Activated effector memory CD4-positive, alpha-beta T cell treated with anti-CD3 and anti-CD28 coated beads, Interleukin-2, amount 50 U/mL, for 16 hours (primary cell): ENCODE measurements around the gene IDI2.

Experiments
- DNase-seq: peaks from one replicate; pipeline ENCODE4 v3.0.0-alpha.2; 2020

IDI2 gene

DNA sequence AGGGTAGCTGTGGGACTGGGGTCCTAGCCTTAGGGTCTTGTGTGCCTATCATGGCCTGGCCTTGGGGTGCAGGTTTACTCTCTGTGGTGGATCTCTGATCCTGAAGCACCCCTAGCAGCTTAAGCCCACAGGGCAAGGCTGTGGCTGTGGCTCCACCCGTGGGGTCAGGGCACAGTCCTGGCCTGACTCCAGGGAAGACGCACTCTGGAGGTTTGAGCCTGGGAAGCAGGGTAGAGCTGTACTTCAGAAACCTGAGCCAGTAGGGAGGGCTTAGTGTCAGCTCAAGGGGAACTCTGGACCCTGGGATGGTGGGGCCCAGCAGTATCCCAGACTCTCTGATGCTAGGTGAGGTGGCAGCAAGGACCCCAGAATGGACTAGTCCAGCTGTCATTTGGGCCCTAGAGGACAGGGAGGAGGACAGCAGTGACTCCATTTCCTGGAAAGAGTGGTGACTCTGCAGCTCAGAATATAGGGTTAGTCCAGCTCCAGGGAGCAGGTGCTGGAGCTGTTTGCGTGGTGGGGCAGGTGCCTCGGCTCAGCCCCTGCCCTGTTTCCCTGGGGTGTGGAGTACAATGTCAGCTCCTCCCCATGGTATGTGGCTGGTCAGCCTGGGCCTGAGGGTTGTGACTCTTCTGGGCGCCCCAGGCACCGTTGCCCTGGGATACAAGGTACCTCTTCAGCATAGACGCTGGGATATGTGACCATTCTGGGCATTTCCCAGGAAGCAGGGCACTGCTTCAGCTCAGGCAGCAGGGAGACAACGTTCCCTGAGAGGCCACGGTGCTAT is 21.6 kb downstream of the IDI2 start:
- peak; percentile 34 for DNase-seq

DNA sequence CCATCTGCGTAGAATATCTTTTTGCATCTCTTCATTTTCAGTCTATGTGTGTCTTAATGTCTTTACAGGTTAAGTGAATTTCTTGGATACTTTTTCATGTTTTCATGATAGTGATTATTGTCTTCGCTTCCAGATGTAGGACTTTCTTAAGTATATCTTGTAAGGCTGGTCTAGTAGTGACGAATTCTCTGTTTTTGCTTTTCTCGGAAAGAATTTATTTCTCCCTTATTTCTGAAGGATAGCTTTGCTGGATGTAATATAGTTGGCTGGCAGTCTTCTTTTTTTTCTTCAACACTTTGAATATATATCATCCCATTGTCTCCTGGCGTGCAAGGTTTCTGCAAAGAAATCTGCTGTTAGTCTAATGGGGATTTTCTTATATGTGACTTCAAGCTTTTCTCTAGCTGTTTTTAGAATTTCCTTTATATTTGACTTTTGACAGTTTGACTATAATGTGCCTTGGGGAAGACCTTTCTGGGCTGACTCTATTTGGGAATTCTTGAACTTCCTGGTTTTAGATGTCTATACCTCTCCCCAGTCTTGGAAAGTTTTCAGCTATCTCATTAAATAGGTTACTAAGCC is 23.1 kb downstream of the IDI2 start:
- no peak for DNase-seq

DNA sequence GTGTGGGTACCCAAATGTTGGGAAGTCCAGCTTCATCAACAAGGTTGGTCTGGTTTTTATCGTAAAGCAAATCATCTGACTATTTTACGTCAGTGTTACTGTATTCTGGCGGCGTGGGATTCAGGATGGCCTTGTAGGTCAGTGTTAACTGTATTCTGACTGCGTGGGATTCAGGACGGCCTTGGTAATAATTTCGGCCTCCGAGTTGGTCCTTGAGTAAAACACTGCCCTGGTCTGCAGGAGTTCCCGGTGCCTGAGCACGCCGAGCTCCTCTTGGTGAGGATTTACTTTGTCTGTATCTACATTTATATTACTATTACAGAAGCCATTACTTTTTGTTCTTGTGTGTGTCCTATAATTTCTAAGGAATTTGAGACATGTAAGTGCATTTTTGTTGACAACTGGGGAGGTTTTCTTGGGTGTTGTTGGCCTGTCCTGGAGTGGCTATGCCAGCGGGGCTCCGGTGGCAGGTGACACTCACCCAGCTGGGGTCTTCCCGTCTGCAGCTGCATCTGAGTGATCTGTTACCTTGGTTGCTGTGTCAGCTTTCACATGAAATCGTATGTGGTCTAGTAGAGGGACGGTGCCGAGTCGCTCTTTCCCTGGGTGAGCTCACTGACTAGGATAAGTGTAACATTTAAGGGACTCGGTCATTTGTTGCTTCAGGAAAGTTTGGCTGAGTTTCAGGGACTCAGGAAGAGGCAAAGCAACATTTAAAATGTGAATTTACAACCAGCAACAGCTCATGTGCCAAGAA is 28.2 kb downstream of the IDI2 start:
- peak; percentile 54 for DNase-seq

DNA sequence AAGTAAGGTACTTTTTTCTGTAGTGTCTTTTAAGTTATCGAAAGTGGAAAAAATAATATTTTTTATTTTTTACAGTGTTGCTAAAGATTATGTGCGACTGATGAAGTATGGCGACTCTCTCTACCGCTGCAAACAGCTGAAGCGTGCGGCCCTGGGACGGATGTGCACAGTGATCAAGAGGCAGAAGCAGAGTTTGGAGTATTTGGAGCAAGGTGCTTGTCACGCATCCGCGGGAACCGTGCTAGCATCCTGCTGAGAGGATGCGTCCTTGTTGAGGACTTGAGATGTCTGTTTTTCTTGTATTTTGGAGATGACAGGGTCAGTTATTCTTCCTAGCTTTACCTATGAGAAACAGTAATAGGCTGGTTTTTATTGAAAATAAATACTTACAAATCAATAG is 29.6 kb downstream of the IDI2 start:
- DNase-seq = peak; percentile 53

DNA sequence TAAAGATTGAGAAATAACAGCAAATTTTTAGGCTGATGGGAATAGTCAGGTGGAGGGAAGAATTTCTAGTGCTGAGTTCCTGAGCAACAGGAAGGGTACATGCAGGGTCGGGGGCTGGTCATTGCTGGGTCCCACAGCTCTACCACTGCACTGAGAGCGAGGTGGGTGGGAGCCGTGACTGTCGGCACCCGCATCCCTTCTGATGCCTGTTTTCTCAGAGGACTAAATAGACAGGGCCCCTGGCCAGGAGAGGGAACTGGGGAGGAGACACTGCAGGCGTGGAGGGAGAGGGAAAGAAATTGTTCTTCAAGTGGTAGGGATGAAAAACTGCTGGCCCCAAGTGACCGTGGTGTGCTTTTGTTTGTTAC is 30.1 kb downstream of the IDI2 start:
- peak; percentile 57 for DNase-seq

DNA sequence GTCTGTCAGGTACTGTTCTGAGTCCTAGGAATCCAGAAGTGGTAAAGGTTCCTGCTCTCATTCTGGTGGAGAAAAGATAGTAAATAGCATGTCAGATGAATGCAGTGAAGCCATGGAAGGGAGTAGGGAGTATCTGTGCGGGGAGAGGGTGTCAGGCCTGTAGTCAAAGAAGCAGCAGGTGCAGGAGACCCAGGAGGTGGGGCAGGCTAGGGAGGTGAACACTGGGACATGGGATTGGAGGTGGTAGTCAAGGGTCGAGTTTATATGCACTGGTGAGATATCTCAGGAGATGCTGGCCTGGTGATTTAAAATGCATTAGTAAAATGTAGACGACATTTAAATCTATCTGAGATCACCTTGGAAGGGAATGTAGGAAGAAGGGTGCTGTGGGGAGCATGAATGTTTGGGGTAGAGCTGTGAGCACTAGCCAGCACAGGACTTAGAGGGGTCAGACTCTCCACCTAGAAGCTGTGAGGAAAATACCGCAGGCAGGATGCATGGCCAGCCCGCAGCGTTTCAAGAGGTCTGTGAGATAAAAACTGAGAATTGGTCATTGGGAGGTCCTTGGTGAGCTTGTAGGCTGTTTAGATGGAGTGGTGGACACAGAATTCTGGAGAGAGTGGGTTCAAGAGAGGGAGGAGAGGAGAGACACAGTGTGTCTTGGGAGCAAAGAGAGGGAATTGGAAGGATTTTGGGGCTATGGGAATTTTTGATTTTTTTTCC is 30.7 kb downstream of the IDI2 start:
- peak; percentile 54 for DNase-seq

DNA sequence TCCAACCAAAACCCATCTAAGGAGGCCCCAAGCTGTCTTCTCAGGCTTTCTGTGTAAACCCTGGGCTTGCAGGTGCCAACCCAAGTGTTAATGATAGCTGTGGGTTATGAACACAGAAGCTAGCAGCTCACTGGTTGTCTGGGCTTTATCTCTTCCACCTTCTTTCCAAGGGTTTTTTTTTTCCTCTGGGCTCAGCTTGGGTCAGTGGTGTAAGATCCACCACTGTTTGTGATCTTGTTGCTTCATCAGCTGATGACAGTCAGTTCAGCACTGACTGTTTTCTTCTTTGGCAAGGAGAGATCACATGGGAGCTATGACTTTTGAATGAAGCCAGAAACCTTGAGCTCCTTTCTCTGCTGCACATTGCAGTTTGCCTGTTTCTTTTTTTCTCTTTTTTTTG is 32.8 kb downstream of the IDI2 start:
- DNase-seq = no peak

DNA sequence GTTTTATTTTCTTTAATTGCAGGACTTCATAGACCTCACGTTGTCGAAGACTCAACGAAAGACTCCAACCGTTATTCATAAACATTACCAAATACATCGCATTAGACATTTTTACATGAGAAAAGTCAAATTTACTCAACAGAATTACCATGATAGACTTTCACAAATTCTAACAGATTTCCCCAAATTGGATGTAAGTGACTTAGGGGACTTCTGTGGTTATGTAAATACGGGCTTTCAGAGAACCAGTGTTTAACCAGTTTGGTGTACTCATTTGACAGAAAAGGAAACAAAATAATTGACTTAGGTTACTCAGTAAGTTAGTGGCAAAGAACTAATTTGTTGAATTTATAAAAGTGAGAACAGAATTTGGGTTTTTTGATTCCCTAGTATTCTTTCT is 33.2 kb downstream of the IDI2 start:
- no peak for DNase-seq

DNA sequence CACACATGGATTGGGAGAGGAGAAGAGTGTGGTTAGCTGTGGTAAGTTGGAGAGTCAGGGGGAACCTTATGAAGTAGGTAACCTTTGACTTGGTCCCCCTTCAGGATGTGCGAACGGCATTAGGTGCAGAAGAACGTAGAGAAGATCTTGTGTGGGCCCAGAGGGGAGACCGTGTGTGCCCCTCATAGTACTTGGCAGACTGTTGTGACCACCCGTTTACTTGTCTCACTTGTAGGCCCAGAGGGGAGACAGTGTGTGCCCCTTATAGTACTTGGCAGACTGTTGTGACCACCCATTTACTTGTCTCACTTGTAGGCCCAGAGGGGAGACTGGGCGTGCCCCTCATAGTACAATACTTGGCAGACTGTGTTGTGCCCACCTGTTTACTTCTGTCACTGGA is 34.9 kb downstream of the IDI2 start:
- DNase-seq = peak; percentile 59

DNA sequence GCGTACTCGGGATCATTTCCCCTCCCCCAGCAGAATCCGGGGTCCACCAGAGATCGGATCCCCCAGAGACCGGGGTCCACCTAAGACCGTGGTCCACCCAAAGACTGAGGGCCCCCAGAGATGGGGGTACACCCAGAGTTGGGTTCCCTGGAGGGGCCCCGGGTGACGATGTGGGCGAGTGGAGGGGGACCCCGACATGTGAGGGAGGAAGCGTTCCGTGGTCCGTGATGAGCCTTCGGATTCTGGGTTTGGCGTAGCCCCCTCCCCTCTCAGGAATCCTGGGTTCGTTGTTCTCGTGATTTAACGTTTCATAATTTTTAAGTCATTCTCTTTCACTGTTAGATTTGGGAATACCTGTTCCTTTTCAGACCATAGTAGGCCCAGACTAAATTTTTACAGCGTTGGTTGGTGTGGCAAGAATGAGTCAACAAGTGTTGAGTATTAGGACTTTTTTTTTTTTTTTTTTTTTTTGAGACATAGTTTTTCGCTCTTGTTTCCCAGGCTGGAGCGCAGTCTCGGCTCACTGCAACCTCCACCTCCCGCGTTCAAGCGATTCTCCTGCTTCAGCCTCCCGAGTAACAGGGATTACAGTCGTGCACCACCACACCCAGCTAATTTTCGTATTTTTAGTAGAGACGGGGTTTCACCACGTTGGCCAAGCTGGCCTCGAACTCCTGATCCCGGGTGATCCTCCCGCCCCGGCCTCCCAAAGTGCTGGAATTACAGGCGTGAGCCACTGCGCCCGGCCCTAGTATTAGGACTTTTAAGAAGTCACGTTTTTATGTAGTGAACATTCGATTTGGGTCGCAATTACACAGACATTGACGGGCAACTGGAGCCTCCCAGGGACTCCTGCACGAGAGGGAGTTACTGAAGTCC is 36.8 kb downstream of the IDI2 start:
- peak; percentile 67 for DNase-seq

DNA sequence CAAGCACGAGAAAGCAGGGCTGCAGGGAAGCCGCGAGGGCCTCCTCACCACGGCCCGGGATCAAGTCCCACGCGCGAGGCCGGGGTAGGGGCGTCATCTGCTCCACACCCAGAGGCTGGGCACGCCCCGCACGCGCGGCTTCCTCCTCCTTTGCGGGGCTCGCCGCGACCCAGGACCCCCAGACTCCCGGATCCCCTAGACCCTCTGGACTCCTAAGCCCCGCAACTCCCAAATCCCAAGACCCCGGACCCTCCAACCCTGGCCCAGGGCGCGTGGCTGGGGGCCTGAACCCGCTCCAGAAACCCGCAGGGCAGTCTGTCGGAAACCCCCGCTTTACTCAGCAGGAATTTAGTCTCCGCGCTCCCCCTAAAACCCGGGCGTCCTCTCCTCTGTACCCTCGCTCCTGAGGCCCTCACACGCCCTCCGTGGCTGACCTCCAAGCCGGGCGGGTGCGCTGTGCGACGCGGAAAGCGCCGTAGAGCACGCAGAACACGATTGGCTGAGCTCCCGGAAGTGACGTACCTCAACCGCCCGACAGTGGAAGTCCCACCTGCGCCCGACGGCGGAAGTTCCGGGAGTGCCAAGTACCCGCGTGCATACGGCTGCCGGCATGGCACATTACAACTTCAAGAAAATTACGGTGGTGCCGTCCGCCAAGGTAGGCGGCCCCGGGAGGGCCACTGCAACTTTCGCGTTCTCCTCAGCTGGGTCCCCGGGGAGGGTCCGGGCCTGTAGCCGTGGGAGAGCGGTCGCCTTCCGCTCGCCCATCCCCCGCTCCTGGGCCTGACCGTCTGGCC is 37.6 kb downstream of the IDI2 start, which contains the start of gene GTPBP4:
Gene GTPBP4, plus strand, starts transcription at position 565 of the 797 bp plus-strand sequence. Its CDS starts 46 bp downstream, at position 611.
- DNase-seq = peak; percentile 99

DNA sequence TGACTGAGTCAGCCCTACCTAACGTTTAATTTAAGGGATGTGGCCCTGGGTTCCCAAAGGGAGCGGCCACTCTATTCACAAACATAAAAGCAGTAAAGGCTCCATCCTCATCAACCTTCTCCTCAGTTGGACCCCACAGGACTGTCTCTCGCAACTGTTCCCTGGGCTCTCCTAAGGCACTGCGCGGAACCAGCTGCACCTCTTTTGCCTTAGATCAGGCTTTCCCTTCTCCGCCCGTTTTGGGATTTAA is 38.1 kb downstream of the IDI2 start:
- no peak for DNase-seq

DNA sequence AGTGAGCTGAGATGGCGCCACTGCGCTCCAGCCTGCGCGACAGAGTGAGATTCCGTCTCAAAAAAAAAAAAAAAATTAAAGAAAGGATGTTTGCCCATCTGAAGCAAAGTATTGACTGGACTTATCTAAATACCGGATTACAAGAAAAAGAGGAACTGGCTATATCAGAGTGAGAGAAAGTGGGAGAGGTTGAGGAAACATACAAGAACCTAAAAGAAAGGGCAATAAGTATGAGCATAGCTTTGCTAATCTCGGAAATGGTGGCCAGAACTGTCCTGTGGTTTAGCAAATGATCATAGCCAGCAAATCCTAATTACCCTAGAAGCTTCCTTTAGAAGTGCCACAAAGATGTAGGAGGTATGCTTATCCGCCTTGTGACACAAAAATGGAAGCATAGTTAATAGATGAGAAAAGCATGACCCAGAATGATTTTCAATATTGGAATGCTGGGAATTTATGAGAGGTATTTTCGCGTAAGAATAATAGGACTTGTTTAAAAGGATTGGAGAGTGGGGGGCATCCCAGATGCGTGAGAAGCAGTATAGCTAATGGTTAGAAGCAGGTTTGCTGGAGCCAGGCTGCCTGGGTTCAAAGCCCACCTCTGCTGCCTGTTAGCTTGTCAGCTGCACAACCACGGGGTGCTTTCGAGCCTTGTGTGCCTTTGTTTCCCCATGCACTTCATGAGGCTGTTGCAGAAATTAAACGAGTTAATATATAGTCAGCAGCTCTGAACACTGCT is 38.6 kb downstream of the IDI2 start:
- DNase-seq = no peak

DNA sequence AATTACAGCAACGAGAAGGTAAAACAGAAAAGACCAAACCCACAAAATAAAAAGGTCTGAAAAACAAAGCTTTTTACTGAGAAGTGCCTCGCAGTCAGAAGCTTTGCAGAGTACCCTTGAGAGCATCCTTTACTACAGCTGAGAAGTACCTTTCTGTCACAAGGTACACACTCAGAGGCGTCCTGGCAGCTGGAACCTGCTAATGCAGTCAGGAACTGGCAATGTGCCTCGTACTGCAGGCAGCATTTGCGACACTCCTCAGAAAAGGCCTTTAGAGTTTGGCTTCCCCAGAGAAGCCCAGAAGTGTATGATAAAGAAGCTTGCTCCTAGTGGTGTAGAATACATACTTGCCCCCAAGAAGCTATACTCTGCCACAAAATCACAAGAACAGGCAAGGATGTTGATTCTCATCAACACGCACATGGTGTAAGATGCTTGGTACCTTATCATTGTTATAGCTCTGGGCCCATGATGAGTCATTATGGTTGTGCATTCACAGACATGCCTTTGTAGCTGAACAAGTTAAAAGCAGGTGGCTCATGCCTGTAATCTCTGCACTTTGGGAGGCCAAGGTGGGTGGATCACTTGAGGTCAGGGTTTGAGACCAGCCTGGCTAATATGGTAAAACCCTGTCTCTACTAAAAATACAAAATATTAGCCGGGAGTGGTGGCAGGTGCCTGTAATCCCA is 39.4 kb downstream of the IDI2 start:
- no peak for DNase-seq

DNA sequence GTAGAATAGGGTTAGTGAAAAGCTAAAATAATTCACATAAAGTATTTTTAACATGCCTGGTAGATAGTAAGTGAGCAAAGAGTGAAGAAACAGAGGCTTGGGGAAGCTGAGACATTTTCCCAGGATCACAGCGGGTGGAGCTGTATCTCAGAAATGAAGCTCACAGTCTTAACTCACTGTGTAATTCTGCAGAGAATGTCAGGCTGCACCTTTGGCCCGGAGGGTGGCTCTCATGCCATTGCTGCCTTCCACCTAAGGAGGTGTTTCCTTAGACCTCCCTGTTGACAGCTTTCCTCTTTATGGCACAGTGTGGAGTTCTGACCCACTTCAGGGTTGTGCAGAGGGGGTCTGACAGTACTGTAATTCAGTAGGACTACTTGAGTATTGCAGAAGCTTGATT is 40.3 kb downstream of the IDI2 start:
- DNase-seq = no peak

DNA sequence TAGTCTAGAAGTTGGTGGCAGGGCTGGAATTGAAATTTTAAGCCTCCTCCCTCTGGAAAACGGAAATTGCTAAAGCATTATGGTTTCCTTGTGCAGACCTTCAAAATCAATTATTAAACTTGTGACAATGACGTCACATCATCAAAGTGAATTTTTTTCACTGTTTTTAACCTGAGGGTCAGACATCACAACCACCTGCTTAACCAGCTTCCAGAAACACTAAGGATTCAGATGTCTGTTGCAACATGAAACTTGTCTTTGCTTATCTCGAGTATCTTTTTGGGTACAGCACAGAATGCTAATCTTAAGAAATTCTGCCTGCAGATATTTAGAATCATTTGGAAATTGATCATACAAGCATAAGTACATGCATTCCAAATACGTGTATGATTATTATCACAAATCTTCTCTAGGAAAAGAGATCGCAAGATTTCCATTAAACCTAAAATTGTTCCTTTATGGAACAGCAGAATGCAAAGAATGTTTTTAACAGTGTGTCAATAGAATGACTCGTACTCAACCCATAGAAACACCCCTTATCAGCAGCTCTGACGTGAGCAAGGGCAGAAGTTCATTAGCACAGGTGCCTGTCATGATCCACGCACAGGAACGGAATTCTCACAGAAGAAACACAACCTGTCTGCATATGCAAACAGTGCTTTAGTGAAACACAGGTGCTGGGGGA is 41.5 kb downstream of the IDI2 start:
- no peak for DNase-seq

DNA sequence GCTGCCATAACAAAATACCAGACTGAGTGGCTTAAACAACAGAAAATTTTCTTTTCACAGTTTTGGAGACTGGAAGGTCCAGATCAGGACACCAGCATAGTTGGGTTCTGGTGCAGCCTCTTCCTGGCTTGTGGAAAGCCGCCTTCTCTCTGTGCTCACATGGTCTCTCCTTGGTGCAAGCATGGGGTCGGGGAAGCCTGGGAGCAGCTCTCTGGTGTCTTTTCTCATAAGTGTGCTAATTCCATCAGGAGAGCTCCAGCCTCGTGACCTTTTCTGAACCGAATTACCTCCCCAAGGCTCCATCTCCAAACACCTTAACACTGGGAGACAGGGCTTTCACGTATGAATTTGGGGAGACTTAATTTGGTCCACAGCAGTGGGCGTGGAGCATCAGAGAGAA is 42.3 kb downstream of the IDI2 start:
- peak; percentile 1 for DNase-seq

DNA sequence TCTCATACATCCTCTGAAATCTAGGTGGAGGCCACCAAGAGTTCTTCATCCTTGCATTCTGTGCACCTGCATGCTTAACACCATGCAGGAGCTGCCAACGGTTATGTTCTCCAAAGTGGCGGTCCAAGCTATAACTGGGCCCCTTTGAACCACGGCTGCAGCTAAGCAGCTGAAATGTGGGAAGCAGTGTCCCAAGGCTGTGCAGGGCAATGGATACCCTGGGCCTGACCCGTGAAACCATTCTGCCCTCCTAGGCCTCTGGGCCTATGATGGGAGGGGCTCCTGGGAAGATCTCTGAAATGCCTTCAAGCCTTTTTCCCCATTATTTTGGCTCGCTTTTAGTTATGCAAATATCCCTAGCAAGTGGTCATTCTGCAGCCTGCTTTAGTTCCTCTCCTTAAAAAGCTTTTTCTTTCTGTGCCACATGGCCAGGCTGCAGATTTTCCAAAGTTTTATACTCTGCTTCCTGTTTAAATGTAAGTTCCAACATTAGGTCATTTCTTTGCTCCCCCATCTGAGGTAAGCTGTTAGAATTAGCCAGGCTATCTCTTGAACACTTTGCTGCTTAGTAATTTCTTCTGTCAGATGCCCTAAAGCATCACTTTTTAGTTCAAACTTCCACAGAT is 45.1 kb downstream of the IDI2 start:
- DNase-seq = peak; percentile 43

DNA sequence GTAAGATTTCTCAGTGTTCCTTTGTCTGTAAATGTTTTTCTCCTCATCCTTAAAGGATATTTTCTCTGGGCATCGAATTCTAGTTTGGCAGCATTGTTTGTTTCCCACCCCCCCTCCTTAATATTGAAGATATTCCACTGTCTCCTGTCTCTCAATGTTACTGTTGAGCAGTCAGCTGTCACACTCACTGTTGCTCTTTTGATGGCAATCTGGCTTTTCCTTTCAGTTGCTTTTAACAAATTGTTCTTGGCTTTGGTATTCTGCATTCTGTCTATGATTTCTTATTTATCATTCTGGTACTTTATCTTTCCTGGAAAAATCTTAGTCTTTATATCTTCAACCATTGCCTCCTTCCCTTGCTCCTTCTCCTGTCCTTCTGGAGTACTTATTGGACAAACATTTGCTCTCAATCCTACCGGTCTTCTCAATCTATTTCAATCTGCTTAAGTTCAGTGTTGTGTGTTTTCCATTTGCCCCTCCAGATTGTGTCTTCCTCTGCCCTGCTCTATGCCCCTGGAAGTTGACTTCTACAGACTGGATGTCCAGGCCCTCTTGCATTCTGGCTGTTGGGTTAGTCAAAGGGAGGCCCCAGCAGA is 46.7 kb downstream of the IDI2 start:
- no peak for DNase-seq
